Panc1 (cell line): Measurements from ENCODE around the gene SHC4.

ENCODE experiments used
- TF ChIP-seq, protein P1 (sequence below): fragments of 450-650 bp; IDR thresholded peaks from 2 replicates; pipeline ENCODE4 v1.5.1; 2017; ENCODE audit warnings: mild to moderate bottlenecking
- TF ChIP-seq, protein P2 (sequence below), 2 experiments: IDR thresholded peaks; 2 replicates each; pipeline ENCODE4 v1.6.1; 2011 to 2012; ENCODE audit warnings: low read depth in 2 of 2, control low read depth in 1 of 2, low read length in 1 of 2, mild to moderate bottlenecking in 1 of 2, moderate library complexity in 1 of 2; ENCODE audit not compliant: insufficient read depth in 1 of 2

DNA sequence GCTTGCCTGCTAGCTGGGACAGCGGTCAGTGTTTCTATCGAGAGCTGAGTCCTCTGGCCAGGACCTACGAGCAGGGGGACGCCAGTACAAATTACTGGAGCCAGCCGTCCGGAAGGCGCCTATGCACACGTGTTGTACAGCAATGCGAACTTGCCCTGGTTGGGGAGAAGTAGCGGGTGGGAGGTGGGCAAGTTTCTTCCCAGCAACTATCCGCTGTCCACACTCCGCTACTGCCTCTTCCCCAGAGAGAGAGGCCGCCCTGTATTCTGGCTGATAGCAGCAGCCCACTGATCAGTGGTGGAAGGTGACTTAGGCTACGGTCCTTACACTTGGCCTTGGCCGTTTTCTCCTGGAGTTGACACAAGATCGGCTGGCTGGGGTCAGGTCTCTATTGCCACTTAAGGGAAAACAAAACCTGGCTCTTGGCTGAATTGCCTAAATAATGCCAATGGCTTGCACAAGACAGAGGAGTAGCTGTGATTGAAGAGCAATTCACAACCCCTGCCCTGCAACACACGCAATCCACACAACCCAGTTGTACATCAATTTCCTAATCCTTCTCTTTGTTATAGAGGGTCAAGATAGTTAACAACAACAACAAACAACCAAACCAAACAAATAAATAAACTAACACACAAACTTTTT is 12.8 kb upstream of the SHC4 start:
- TF ChIP-seq, protein P1, sequence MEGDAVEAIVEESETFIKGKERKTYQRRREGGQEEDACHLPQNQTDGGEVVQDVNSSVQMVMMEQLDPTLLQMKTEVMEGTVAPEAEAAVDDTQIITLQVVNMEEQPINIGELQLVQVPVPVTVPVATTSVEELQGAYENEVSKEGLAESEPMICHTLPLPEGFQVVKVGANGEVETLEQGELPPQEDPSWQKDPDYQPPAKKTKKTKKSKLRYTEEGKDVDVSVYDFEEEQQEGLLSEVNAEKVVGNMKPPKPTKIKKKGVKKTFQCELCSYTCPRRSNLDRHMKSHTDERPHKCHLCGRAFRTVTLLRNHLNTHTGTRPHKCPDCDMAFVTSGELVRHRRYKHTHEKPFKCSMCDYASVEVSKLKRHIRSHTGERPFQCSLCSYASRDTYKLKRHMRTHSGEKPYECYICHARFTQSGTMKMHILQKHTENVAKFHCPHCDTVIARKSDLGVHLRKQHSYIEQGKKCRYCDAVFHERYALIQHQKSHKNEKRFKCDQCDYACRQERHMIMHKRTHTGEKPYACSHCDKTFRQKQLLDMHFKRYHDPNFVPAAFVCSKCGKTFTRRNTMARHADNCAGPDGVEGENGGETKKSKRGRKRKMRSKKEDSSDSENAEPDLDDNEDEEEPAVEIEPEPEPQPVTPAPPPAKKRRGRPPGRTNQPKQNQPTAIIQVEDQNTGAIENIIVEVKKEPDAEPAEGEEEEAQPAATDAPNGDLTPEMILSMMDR: no peak
- TF ChIP-seq, protein P2, sequence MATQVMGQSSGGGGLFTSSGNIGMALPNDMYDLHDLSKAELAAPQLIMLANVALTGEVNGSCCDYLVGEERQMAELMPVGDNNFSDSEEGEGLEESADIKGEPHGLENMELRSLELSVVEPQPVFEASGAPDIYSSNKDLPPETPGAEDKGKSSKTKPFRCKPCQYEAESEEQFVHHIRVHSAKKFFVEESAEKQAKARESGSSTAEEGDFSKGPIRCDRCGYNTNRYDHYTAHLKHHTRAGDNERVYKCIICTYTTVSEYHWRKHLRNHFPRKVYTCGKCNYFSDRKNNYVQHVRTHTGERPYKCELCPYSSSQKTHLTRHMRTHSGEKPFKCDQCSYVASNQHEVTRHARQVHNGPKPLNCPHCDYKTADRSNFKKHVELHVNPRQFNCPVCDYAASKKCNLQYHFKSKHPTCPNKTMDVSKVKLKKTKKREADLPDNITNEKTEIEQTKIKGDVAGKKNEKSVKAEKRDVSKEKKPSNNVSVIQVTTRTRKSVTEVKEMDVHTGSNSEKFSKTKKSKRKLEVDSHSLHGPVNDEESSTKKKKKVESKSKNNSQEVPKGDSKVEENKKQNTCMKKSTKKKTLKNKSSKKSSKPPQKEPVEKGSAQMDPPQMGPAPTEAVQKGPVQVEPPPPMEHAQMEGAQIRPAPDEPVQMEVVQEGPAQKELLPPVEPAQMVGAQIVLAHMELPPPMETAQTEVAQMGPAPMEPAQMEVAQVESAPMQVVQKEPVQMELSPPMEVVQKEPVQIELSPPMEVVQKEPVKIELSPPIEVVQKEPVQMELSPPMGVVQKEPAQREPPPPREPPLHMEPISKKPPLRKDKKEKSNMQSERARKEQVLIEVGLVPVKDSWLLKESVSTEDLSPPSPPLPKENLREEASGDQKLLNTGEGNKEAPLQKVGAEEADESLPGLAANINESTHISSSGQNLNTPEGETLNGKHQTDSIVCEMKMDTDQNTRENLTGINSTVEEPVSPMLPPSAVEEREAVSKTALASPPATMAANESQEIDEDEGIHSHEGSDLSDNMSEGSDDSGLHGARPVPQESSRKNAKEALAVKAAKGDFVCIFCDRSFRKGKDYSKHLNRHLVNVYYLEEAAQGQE (IDR thresholded peaks at IDR 0.05; ENCODE audit: insufficient read depth in 1 of 2, low read depth in 2 of 2, low read length in 1 of 2): no peak
